Type B pancreatic cell (in vitro differentiated cells): ENCODE measurements around the gene SLC2A13. TPM values are rescaled to one million over a fixed set of nuclear protein-coding genes. Genes with fewer than 3 reads are reported as not detected.
A peak's percentile ranks its signal among the peaks of the same experiment; 100 is the strongest.

Experiments used
- DNase-seq: peaks from one replicate; pipeline ENCODE4 v3.0.0; 2021; ENCODE audit warnings: mixed read lengths; ENCODE audit not compliant: unreplicated experiment; ENCODE audit errors: extremely low spot score
- H3K27ac Mint-ChIP-seq: 2 replicates; pipeline ENCODE4 v1.8.0; 2021; ENCODE audit warnings: mild to moderate bottlenecking, mixed read lengths
- H3K27me3 Mint-ChIP-seq: 2 replicates; pipeline ENCODE4 v1.8.0; 2021; ENCODE audit warnings: mixed read lengths
- H3K36me3 Mint-ChIP-seq: 2 replicates; pipeline ENCODE4 v1.8.0; 2021; ENCODE audit warnings: mixed read lengths
- H3K4me1 Mint-ChIP-seq: one replicate; pipeline ENCODE4 v1.8.0; 2021; ENCODE audit warnings: mixed read lengths; ENCODE audit not compliant: unreplicated experiment
- H3K4me3 Mint-ChIP-seq: 2 replicates; pipeline ENCODE4 v1.8.0; 2021; ENCODE audit warnings: mild to moderate bottlenecking, mixed read lengths
- H3K9me3 Mint-ChIP-seq: 2 replicates; pipeline ENCODE4 v1.8.0; 2021; ENCODE audit warnings: mixed read lengths
- CTCF ChIP-seq: fragments of 200-600 bp; sonication (generic); conservative IDR thresholded peaks from 2 replicates; pipeline ENCODE4 v1.5.0; 2021; ENCODE audit warnings: antibody characterized with exemption, mild to moderate bottlenecking
- total RNA-seq: library from RNA; stranded (reverse); gene quantifications from 2 replicates; pipeline ENCODE4 v1.2.1, GENCODE V29; 2021; ENCODE audit warnings: low replicate concordance

SLC2A13 gene
- total RNA-seq, 1 donor from 2014 or later = 7.1 TPM

DNA sequence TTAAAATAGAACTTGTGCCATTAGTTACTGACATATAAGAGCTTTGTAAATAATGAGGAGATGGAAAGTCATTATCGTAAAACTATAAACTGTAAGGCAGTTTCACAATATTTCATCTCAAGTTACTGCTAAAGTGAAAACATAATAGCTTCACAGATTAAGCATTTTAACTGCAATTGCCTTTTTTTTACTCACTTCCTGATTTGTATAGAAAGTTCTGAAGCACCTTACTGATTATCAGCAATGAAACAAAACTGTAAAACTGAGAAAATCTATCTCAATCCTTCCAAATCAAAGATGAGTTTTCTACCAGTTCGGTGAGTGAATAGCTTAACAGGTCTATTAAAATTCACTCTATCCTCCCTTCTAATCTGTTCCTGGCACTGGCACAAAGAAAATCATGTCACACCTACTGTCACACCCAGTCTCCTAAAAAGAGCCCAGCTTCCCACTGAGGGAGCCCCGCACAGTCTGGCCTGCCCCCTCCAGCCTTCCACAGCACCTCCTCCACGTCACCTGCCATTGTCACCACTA, 324.9 kb downstream of the SLC2A13 start:
- no peak for TF ChIP-seq CTCF
- DNase-seq = no peak
- H3K27ac Mint-ChIP-seq = peak overlapping the region; percentile 20
- peaks cover 3% of the 10 kb centered on the region for H3K9me3 Mint-ChIP-seq
- H3K36me3 Mint-ChIP-seq = no peaks in the 10 kb centered on the region
- H3K4me3 Mint-ChIP-seq = no peak overlapping the region
- no peaks in the 10 kb centered on the region for H3K27me3 Mint-ChIP-seq
- H3K4me1 Mint-ChIP-seq = no peaks in the 10 kb centered on the region

GRCh38 chr12:39780411-39780912, 325.4 kb downstream of the SLC2A13 start:
- Mint-ChIP-seq H3K4me3 (no peak overlapping the region), H3K9me3 (peaks cover 3% of the 10 kb centered on the region), H3K36me3 (no peaks in the 10 kb centered on the region), H3K27ac (no peak overlapping the region), H3K4me1 (no peaks in the 10 kb centered on the region), H3K27me3 (no peaks in the 10 kb centered on the region)
- no peak for DNase-seq
- no peak for TF ChIP-seq CTCF

- Mint-ChIP-seq H3K4me3 (no peak overlapping the region), H3K36me3 (no peaks in the 10 kb centered on the region), H3K4me1 (no peaks in the 10 kb centered on the region), H3K9me3 (peaks cover 3% of the 10 kb centered on the region), H3K27me3 (no peaks in the 10 kb centered on the region), H3K27ac (no peak overlapping the region)
- no peak for TF ChIP-seq CTCF
- no peak for DNase-seq
Observed at GRCh38 chr12:39779768-39780340, 326.0 kb downstream of the SLC2A13 start.

- no peak for DNase-seq
- H3K9me3 Mint-ChIP-seq = peaks cover 2% of the 10 kb centered on the region
- no peaks in the 10 kb centered on the region for H3K36me3 Mint-ChIP-seq
- no peaks in the 10 kb centered on the region for H3K4me1 Mint-ChIP-seq
- TF ChIP-seq CTCF = no peak
- H3K27me3 Mint-ChIP-seq = no peaks in the 10 kb centered on the region
- no peak overlapping the region for H3K4me3 Mint-ChIP-seq
- no peak overlapping the region for H3K27ac Mint-ChIP-seq
Observed at GRCh38 chr12:39777465-39777864, 328.4 kb downstream of the SLC2A13 start.

- no peak for DNase-seq
- H3K9me3 Mint-ChIP-seq = no peaks in the 10 kb centered on the region
- no peaks in the 10 kb centered on the region for H3K36me3 Mint-ChIP-seq
- no peak overlapping the region for H3K27ac Mint-ChIP-seq
- TF ChIP-seq CTCF = no peak
- H3K4me3 Mint-ChIP-seq = no peak overlapping the region
- H3K27me3 Mint-ChIP-seq = no peaks in the 10 kb centered on the region
- H3K4me1 Mint-ChIP-seq = no peaks in the 10 kb centered on the region
Observed at GRCh38 chr12:39773266-39773665, 332.6 kb downstream of the SLC2A13 start.
